ENCODE results near the gene CDH23. TPM values are rescaled to one million over a fixed set of nuclear protein-coding genes. Genes with fewer than 3 reads are reported as not detected.

CDH23 gene
- total and polyA plus RNA-seq, 2 of the 8 experiments (the other 6 are each of a cell fraction or from before 2014, with no cell fraction given): 1.9 to 4.9 TPM

GRCh38 chr10:71795248-71795647 is 398.5 kb downstream of the CDH23 start:
- no peak overlapping the region for H2AFZ ChIP-seq (ENCODE audit: low read length)
- CTCF ChIA-PET (ENCODE audit: partially characterized antibody): interaction anchor here (0.6 to 1.1 kb wide), 8 partner anchors 13 to 604 kb away, joined by 3 to 4 read pairs (median 3); partner anchors contain the start of gene VSIR

More at GRCh38 chr10:71795248-71795647, 398.5 kb downstream of the CDH23 start:
- Histone ChIP-seq H3K36me3 (ENCODE audit: control insufficient read depth in 2 of 4, insufficient read depth in 4 of 4, low read length in 3 of 4) (no peaks in the 10 kb centered on the region), H3K9me3 (ENCODE audit: insufficient read depth in 2 of 2, low read depth in 1 of 2, low read length in 1 of 2) (no peaks in the 10 kb centered on the region), H4K20me1 (replicated peaks in 1 of 2; ENCODE audit: control insufficient read depth in 1 of 2, insufficient read depth in 2 of 2, low read length in 2 of 2) (peaks cover 0 to 2% of the 10 kb centered on the region in 2 experiments), H4K91ac (replicated peaks; ENCODE audit: insufficient read length, low read length) (no peak overlapping the region), H3K9ac (replicated peaks in 1 of 4; ENCODE audit: extremely low read depth in 1 of 4, low read depth in 3 of 4, low read length in 3 of 4) (no peak overlapping the region), H3K14ac (ENCODE audit: insufficient read length) (no peak overlapping the region), H2AK5ac (ENCODE audit: low read depth, low read length) (no peak overlapping the region), H3K27me3 (replicated peaks in 1 of 4; ENCODE audit: control insufficient read depth in 3 of 4, extremely low read depth in 1 of 4, insufficient read depth in 3 of 4, low read length in 3 of 4) (no peaks in the 10 kb centered on the region), H2BK15ac (ENCODE audit: low read length) (no peak overlapping the region), H2BK5ac (ENCODE audit: low read depth, low read length) (no peak overlapping the region), H4K5ac (ENCODE audit: insufficient read length, low read depth, low read length) (no peak overlapping the region), H3K79me1 (ENCODE audit: low read depth, low read length) (no peaks in the 10 kb centered on the region), H2BK12ac (ENCODE audit: low read depth, low read length) (no peak overlapping the region), H2BK20ac (ENCODE audit: low read length) (no peak overlapping the region), H3K79me2 (ENCODE audit: control insufficient read depth in 1 of 2, insufficient read depth in 2 of 2, low read length in 2 of 2) (no peaks in the 10 kb centered on the region), H3K4me3 (ENCODE audit: extremely low read depth in 1 of 4, insufficient read depth in 2 of 4, low read depth in 3 of 4, low read length in 4 of 4) (no peak overlapping the region), H3K4me2 (ENCODE audit: insufficient read depth in 1 of 2, low read depth in 2 of 2, low read length in 2 of 2) (no peak overlapping the region), H3K4me1 (replicated peaks in 1 of 4; ENCODE audit: control insufficient read depth in 3 of 4, insufficient read depth in 4 of 4, low read length in 3 of 4) (no peaks in the 10 kb centered on the region), H3K23me2 (ENCODE audit: low read depth, low read length) (no peaks in the 10 kb centered on the region), H3K18ac (ENCODE audit: extremely low read depth, low read length) (no peak overlapping the region), H2BK120ac (replicated peaks; ENCODE audit: low read depth, low read length) (no peak overlapping the region), H3K56ac (replicated peaks; ENCODE audit: insufficient read length, low read depth, low read length) (no peak overlapping the region), H4K8ac (ENCODE audit: extremely low read depth, insufficient read depth, low read length) (no peak overlapping the region), H3K23ac (ENCODE audit: insufficient read length) (no peak overlapping the region), H3K4ac (replicated peaks; ENCODE audit: insufficient read length, low read depth, low read length) (no peak overlapping the region), H3K27ac (ENCODE audit: low read depth, low read length) (no peak overlapping the region)
- POLR2A ChIA-PET (ENCODE audit: partially characterized antibody): interaction anchor here (1.7 kb wide), 1 partner anchor 11 kb away, joined by 7 read pairs; no protein-coding TSS in a partner anchor
- DNase-seq (ENCODE audit: low read depth in 1 of 2, low spot score in 2 of 2) (peak in 1 of 2 experiments; percentile 72), FAIRE-seq (peak; percentile 42)
- 53% methylated on average over 1 of the region's 2 CpGs; no CpG with 5 or more reads in 1 of the 2 experiments for WGBS, 2 experiments (ENCODE audit: extremely low coverage in 1 of 2, insufficient coverage in 1 of 2, insufficient read length in 1 of 2, insufficient replicate concordance in 2 of 2, low coverage in 1 of 2, low lambda C conversion rate in 2 of 2, missing lambda C conversion rate in 1 of 2)
- TF ChIP-seq HDAC2 (IDR thresholded peaks at IDR 0.05; ENCODE audit: borderline replicate concordance in 1 of 2, low read depth in 2 of 2, low read length in 2 of 2) (no peak), CBX8 (IDR thresholded peaks at IDR 0.05; ENCODE audit: borderline replicate concordance, low read depth, low read length) (no peak), SIN3A (conservative IDR thresholded peaks at IDR 0.05 in 1 of 2, IDR thresholded peaks at IDR 0.05 in 1 of 2; ENCODE audit: low read depth in 1 of 2, low read length in 2 of 2) (peak; percentile 59 to 77; a peak in 2 of 4 replicates)
